ENCODE measurements around the gene TMEM114.
"Not testable (repeated sequence)": the region's sequence is repeated elsewhere in the genome, so short reads cannot be mapped to it uniquely, and the experiment has no call there.

The TMEM114 gene

DNA sequence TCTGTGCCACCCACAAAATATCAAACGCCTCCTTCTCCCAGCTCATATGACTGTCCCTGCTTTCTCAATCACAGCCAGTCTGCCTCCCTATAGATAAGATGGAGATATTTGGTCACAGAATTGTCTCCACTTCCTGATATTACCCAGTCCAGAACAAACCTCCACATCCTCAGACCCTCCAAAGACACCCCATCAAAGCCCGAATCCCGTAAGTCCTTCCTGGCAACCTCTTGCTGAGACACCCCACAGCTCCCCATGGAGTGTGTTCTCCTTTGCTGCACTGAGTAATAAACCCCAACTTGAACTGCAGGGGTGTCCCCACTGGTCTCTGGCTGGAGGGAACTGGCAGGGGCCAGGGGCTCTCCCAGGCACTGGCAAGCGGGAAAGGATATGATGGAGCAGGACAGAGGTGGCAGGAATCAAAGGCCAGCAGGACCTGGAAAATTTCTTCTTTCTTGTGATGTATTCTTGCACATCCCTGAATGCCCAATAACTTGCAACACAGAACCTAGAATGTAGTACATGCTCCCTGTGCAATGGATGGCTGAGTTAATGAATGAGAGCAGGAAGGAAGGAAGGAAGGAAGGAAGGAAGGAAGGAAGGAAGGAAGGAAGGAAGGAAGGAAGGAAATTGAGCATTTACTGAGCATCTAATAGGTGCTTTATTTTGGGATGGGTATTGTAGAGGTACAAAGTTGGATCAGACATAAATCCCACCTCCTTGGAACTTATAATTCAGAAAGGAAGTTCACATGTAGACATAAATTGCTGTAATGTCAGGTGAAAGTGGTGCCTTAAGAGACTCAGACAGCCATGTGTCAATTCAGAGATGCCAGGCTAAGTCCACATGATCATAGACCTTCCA is 13.9 kb downstream of the TMEM114 start:
- no peaks in the 10 kb centered on the region for H3K36me3 Mint-ChIP-seq (ENCODE audit: low read depth)

DNA sequence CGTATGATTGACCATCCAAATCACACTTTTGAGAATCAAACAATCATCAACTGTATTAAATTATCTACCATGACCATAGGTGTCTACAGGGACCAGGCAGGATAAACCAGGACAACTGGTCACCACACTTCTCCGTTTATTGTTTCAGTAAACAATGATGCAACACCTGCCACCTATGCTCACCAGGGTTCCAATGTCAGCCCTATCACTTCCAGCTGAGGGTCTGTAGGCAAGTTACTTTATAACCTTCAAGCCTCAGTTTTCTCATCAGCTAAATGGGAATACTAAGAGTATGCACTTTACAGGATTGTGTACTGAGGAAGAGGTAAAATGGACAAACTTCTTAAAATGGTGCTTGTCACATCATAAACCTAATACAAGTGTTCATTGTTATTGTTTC is 14.9 kb downstream of the TMEM114 start:
- Mint-ChIP-seq H3K36me3 (ENCODE audit: low read depth) (no peaks in the 10 kb centered on the region), H3K4me1 (no peaks in the 10 kb centered on the region), H3K27ac (no peak overlapping the region), H3K27me3 (ENCODE audit: low read depth) (peaks cover 32% of the 10 kb centered on the region), H3K4me3 (no peak overlapping the region), H3K9me3 (no peaks in the 10 kb centered on the region)
- no peak for TF ChIP-seq CTCF (IDR thresholded peaks at IDR 0.05; ENCODE audit: unreplicated experiment in 3 of 3)

More for the DNA sequence above, 13.9 kb downstream of the TMEM114 start:
- no peaks in the 10 kb centered on the region for H3K4me1 Mint-ChIP-seq
- H3K27me3 Mint-ChIP-seq (ENCODE audit: low read depth): peaks cover 34% of the 10 kb centered on the region
- no peak overlapping the region for H3K27ac Mint-ChIP-seq
- no peak for TF ChIP-seq CTCF (IDR thresholded peaks at IDR 0.05; ENCODE audit: unreplicated experiment in 3 of 3)
- no peak overlapping the region for H3K4me3 Mint-ChIP-seq
- H3K9me3 Mint-ChIP-seq: no peaks in the 10 kb centered on the region

GRCh38 chr16:8572919-8573724 is 17.2 kb downstream of the TMEM114 start:
- Mint-ChIP-seq H3K27ac (peak overlapping the region in 1 of 3 experiments; percentile 54), H3K9me3 (no peaks in the 10 kb centered on the region), H3K4me1 (no peaks in the 10 kb centered on the region), H3K27me3 (ENCODE audit: low read depth) (peaks cover 40% of the 10 kb centered on the region), H3K36me3 (ENCODE audit: low read depth) (no peaks in the 10 kb centered on the region), H3K4me3 (no peak overlapping the region)
- peak; percentile 32 to 58 (median 35) for TF ChIP-seq CTCF (IDR thresholded peaks at IDR 0.05; ENCODE audit: unreplicated experiment in 3 of 3)

- H3K9me3 Mint-ChIP-seq: no peaks in the 10 kb centered on the region
- no peaks in the 10 kb centered on the region for H3K4me1 Mint-ChIP-seq
- H3K36me3 Mint-ChIP-seq (ENCODE audit: low read depth): no peaks in the 10 kb centered on the region
- peak overlapping the region in 1 of 3 experiments; percentile 54 for H3K27ac Mint-ChIP-seq
- peaks cover 36% of the 10 kb centered on the region for H3K27me3 Mint-ChIP-seq (ENCODE audit: low read depth)
- TF ChIP-seq CTCF (IDR thresholded peaks at IDR 0.05; ENCODE audit: unreplicated experiment in 3 of 3): no peak
- H3K4me3 Mint-ChIP-seq: no peak overlapping the region
Observed at GRCh38 chr16:8572063-8572918, 18.0 kb downstream of the TMEM114 start.

GRCh38 chr16:8571061-8571596 is 19.2 kb downstream of the TMEM114 start:
- Mint-ChIP-seq H3K27ac (no peak overlapping the region), H3K27me3 (ENCODE audit: low read depth) (peaks cover 27% of the 10 kb centered on the region)
- TF ChIP-seq CTCF (IDR thresholded peaks at IDR 0.05; ENCODE audit: unreplicated experiment in 3 of 3): no peak

DNA sequence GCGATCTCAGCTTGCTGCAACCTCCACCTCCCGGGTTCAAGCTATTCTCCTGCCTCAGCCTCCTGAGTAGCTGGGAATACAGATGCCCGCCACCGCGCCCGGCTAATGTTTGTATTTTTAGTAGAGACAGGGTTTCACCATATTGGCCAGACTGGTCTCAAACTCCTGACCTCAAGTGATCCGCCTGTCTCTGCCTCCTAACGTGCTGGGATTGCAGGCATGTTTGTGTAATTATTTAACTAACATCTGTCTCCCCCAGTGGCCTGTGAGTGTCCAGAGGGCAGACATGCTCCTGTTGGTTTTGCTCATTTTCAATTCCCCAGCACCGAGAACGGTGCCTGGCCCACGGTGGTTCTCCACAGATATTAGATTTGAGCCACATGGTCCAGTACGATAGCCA is 19.9 kb downstream of the TMEM114 start:
- not testable (repeated sequence) for H3K27ac Mint-ChIP-seq, H3K9me3 Mint-ChIP-seq
- H3K27me3 Mint-ChIP-seq (ENCODE audit: low read depth): peaks cover 24% of the 10 kb centered on the region

More at GRCh38 chr16:8571061-8571596, 19.2 kb downstream of the TMEM114 start:
- Mint-ChIP-seq H3K4me3 (no peak overlapping the region), H3K4me1 (no peaks in the 10 kb centered on the region), H3K9me3 (no peaks in the 10 kb centered on the region), H3K36me3 (ENCODE audit: low read depth) (no peaks in the 10 kb centered on the region)

More for the DNA sequence above, 19.9 kb downstream of the TMEM114 start:
- not testable (repeated sequence) for H3K36me3 Mint-ChIP-seq (ENCODE audit: low read depth); H3K4me1 Mint-ChIP-seq; H3K4me3 Mint-ChIP-seq
